Skeletal muscle cell (primary cell): ENCODE results near the gene TBC1D24.
A peak's percentile ranks its signal among the peaks of the same experiment; 100 is the strongest.

ENCODE experiments used
- DNase-seq: peaks from one replicate; pipeline ENCODE4 v3.0.0-alpha.2; 2010; ENCODE audit warnings: low read depth
- H3K4me3 ChIP-seq: 2 replicates; pipeline ENCODE4 v1.5.1; 2011; ENCODE audit warnings: low read depth, mild to moderate bottlenecking, control low read depth, low read length, moderate library complexity

Gene TBC1D24

DNA sequence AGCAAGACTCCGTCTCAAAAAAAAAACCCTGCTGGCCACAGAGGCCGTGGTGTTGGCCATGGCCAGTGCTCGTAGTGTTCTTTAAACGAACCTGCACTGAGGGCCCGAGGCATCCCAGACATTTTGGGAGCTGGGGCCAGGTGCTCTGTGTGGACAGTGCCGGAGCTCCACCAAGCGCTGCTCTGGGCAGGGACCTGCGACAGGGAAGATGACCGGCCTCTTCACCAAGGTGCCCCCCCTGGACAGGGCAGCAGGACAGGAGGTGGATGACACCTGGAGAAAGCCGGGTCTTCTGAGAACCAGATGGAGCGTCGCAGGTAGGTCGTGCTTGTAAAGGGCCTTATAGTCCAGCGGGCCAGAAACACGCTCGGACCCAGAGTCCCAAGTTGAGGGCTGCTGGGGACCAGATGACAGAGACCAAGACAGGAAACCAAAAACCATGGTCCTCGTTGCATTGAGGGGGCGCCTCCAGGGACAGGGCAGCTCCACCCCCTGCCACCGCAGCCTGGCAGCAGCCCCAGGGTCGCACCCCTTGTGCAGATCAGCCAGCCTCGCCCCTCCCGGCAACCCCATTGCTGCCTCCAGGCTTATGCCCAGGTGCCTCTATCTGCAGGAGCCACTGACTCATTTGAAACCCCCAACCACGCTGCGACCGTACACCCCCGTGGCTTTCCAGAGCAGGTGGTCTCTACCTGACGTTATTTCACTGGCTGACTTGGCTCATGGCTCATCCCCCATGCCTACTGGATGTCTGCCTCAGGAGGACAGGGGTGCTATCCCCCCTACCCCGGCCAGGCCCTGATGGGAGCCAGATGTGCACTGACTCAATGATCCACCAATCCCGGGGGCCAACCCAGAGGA is 8.0 kb upstream of the TBC1D24 start:
- peak overlapping the region; percentile 52 for H3K4me3 ChIP-seq
- no peak for DNase-seq

DNA sequence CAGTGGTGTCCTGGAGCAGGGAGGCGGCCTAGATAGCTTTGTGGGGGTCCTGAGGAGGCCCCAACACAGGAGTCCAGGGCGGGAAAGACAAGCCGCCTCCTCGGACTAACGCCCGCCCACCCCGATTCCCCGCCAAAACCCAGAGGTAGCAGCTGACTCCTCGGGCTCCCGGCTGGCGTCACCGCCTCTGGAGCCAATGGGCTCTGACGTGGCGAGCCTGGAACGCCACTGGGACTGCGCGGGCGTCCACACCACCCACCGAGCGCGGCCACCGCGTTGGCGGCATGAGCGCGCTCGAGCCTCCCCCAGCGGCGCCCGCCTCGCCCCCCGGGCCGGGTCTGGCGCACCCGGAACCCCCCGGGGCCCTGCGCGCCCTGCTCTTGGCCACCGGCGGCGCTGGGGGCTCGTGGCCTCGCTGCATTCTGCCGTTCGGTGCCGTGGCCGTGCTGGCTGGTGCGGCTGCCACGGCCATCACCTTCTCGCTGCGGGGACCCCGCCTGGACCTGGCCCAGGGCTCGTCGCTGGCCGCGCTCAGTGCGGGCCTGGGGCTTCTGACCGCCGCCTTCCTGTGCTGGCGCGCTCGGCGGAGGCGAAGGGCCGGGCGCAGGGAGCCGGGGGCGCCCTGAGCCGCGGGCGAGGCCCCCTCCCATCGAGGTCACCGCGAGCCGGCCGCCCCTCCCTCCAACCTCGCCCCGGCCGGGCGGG is 7.2 kb upstream of the TBC1D24 start:
- DNase-seq: peak; percentile 25
- peak overlapping the region; percentile 52 for H3K4me3 ChIP-seq

DNA sequence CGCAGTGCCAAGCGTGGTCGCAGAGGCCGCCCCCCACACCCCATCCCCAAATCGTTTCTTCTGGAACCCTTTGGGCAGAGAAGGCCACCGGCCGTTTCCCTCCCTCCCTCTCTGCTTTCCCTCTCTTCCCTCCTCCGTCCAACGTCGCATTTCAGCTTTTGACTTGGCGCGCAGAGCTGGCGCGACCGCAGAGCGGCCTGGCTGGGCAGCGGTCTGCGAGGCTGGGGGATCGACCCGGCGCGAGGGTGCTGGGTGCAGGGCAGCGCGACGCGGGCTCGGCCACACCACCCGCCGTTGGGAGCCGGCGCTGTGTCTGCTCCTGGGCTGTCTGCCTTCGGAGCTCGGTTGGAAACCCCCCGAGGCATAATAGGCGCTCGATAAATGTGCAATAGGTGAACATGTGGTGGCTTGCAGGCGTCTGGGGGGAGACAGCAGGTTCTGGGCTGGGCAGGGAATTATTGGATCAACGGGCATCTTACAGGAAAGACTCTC is 6.6 kb upstream of the TBC1D24 start:
- peak overlapping the region; percentile 52 for H3K4me3 ChIP-seq
- DNase-seq: no peak

DNA sequence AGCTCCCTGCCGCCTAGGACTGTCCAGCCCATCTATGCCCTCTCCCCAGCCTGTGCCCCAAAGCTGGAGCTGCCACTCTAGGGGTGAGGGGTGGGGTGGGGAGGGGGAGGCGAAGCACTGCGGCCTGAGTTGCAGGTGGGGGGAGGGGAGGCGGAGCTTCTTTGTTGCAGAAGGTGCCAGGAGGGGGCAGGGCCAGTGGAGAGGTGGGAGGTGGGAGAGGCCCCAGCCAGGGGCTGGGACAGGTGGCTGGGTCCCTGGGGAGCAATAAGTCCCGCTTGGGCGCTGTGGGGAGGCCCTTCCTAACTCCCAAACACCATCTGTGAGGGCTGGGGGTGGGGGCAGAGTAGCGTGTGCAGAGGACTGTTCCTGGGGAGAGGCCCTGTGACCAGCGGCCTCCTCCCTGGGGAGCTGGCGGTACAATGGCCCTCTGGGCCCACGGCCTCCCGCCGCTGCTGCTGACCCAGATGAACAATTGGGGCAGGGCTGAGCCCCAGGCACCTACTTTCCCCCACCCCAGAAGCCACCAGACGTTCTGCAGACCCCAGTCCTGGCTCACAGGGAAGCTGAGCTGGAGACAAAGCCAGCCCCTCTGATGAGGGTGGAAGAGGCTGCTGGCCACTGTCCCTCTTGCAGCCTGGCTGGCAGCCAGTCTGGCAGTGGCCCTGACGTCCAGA is 6.1 kb upstream of the TBC1D24 start:
- DNase-seq: no peak
- H3K4me3 ChIP-seq: peak overlapping the region; percentile 52

DNA sequence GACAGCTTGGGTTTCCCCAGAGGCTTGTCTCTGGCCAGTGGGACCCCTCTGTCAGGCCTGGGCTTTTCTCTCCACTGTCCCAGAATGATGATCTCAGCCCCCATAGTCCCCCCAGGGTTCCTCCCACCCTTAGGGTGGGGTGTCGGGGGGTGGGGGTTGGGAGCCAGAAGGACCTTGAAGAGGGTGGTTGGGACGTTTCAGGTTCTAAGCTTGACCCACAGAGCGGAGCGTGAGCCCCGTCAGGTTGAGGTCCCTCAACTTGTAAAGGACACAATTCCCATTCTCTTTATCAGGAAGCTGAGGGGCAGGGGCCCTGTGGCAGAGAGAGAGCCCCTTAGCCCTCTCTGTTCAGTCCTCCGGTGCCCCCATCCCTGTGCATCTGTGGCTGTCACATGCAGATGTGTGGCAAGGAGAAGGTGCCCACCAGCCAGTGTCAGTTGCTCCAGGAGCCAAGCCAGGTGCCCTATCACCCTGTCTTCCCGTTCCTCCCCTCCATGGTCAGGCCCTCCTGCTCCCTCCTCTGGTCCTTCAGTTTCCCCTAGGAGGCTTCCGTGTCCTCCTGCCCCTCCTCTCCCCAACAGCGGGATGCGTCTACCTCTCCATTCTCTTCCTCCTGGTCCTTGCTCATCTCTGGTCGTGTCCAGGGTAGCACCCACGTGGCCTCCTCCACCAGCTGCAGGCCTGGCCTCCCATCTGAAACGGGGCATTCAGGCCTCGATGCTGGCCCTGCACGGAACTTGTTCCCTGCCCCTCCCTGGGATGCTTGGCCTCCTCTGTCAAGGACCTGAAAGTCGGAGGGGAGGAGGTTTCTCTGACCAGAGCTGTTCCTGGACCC is 5.3 kb upstream of the TBC1D24 start:
- no peak for DNase-seq
- no peak overlapping the region for H3K4me3 ChIP-seq

DNA sequence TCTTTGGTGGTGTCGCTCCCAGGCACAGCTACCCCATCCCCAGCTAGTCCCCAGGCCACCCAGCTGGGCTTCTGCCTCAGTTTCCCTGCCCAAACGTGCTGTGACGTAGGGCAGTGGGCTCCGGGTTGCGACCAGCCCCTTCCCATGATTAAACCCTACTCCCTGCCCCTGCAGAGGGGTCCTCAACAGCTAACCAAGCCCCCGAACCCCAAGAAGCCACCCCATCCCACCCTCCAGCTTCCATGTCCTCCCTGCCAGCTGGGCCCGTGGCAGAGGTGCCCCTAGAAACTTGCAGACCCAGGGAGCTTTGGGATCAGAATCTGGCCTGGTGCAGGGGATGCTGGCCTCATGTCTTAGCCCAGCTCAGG is 4.7 kb upstream of the TBC1D24 start:
- no peak overlapping the region for H3K4me3 ChIP-seq
- DNase-seq: no peak

DNA sequence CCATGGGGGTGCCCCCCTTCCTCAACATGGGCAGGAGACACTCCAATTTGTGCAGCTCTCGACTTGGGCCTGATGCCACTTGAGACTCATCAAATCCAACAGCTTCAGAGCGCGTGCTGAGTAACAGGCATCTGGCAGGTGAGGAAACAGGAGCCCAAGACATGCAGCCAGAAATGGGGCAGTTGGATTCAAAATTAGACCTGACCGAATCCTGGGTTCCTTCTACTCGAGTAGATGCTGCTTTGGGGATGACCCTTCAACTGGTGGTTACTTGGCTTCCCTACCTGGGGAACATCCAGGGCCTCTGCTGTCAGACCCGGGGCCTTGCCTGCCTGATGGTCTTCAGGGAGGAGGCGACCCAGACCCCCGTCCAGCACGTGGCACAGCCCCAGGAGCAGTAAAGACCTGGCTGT is 4.3 kb upstream of the TBC1D24 start:
- H3K4me3 ChIP-seq: peak overlapping the region; percentile 29

DNA sequence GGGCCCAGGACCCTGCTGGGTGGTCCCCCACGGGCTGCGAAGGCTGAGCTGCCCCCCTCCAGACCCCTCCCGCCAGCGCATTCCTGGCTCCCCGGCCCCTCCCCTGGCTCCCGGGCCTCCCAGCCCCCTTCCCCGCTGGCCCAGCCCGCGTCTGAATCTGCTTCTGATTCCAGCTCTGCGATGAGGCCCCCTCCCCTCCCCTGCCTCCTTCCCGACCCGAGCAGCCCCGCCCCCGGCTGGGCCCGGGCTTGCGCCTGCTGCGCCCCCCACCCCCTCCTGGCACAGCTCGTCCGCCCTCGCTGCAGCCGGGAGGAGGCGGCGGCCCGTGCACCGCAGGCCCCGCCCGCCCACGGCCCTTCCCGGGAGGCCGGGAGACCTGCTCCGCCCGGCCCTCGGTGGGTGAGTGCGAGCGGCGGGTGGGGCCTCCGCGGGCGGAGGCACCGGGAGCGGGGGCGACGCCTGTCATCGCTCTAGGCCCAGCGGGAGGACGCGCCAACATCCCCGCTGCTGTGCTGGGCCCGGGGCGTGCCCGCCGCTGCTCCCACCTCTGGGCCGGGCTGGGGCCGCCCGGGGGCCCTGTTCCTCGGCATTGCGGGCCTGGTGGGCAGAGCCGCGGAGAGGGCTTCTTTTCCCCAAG is 3.8 kb upstream of the TBC1D24 start, which contains the start of gene NTN3:
Gene NTN3, plus strand, starts transcription at position 282 of the 637 bp plus-strand sequence. CDS start 405 bp downstream, outside the sequence.
- no peak for DNase-seq
- peak within 1 kb of the TSS; percentile 29 for H3K4me3 ChIP-seq

More for the DNA sequence above, 4.3 kb upstream of the TBC1D24 start:
- DNase-seq: no peak

DNA sequence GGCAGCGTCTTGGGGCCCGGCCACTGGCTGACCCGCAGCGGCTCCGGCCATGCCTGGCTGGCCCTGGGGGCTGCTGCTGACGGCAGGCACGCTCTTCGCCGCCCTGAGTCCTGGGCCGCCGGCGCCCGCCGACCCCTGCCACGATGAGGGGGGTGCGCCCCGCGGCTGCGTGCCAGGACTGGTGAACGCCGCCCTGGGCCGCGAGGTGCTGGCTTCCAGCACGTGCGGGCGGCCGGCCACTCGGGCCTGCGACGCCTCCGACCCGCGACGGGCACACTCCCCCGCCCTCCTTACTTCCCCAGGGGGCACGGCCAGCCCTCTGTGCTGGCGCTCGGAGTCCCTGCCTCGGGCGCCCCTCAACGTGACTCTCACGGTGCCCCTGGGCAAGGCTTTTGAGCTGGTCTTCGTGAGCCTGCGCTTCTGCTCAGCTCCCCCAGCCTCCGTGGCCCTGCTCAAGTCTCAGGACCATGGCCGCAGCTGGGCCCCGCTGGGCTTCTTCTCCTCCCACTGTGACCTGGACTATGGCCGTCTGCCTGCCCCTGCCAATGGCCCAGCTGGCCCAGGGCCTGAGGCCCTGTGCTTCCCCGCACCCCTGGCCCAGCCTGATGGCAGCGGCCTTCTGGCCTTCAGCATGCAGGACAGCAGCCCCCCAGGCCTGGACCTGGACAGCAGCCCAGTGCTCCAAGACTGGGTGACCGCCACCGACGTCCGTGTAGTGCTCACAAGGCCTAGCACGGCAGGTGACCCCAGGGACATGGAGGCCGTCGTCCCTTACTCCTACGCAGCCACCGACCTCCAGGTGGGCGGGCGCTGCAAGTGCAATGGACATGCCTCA is 3.1 kb upstream of the TBC1D24 start:
- H3K4me3 ChIP-seq: peak overlapping the region; percentile 29
- DNase-seq: no peak

DNA sequence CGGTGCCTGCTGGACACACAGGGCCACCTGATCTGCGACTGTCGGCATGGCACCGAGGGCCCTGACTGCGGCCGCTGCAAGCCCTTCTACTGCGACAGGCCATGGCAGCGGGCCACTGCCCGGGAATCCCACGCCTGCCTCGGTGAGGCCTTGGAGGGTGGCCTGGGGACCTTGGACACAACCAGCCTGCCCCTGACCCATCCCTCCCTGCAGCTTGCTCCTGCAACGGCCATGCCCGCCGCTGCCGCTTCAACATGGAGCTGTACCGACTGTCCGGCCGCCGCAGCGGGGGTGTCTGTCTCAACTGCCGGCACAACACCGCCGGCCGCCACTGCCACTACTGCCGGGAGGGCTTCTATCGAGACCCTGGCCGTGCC is 2.5 kb upstream of the TBC1D24 start:
- DNase-seq: no peak
- H3K4me3 ChIP-seq: no peak overlapping the region

DNA sequence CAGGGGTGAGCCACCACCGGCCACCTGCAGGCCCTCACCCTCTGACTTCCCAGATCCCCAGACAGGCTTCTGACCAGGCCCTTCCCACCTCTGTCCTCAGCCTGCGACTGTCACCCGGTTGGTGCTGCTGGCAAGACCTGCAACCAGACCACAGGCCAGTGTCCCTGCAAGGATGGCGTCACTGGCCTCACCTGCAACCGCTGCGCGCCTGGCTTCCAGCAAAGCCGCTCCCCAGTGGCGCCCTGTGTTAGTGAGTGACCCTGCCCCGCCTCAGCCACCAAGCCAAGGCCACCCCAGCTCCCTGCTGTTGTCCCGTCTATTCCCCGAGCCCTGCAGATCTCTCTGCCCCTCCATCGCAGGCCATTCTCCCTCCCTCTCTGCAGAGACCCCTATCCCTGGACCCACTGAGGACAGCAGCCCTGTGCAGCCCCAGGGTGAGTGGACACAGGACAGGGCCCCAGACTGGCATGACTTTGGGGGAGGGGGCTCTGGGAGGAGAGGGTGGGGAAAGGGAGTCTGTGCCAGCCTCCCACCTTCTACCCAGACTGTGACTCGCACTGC is 2.0 kb upstream of the TBC1D24 start:
- peak overlapping the region; percentile 84 for H3K4me3 ChIP-seq
- no peak for DNase-seq

DNA sequence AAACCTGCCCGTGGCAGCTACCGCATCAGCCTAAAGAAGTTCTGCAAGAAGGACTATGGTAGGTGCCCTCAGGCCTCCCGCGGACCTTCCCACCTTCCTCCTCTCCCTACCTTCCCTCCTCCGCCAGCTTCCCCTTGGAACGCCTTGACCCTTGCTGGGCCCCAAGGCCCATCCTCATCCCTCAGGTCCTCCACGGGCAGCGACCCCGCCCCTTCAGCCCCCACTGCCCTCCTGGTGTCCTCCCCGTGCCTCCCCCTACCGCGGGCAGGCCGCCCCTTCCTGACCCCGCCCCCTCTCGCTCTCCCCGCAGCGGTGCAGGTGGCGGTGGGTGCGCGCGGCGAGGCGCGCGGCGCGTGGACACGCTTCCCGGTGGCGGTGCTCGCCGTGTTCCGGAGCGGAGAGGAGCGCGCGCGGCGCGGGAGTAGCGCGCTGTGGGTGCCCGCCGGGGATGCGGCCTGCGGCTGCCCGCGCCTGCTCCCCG is 1.4 kb upstream of the TBC1D24 start:
- peak overlapping the region; percentile 84 for H3K4me3 ChIP-seq
- DNase-seq: no peak

DNA sequence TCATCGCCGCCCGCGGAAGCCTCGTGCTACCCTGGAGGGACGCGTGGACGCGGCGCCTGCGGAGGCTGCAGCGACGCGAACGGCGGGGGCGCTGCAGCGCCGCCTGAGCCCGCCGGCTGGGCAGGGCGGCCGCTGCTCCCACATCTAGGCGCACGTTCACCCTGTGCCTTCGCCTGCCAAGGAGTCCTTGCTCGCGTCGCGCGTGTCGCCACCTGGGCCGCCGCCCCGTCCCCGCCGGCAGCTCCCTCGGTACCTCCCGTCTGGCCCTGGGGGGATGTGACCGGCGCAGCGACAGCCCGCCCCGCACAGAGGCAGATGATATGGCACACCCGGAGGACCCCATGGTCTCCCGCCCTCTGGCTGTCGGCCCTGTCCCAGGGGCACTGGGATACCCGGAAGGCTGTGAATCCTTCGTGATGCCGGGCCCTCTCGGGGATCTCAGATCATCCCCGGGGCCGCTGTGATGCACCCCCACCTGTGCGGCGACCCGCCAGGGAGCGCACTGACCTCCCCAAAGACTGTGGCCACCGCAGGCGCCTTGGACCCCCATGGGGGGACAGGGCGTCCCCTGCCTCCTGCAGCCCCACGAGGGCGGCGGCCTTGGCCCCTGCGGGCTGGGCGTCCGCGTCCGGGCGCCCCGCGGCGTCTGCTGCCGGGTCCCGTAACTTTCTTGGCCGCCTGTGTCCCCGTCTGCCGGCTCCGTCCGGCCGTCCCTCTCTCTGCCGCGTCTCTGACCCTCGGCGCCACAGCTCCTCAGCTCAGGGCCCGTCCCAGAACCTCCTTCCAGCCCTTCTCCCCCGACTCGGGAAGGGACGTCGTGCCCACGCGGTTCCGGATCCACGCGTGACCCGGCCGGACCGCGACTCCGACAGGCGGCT is 689 bp upstream of the TBC1D24 start:
- DNase-seq: no peak

DNA sequence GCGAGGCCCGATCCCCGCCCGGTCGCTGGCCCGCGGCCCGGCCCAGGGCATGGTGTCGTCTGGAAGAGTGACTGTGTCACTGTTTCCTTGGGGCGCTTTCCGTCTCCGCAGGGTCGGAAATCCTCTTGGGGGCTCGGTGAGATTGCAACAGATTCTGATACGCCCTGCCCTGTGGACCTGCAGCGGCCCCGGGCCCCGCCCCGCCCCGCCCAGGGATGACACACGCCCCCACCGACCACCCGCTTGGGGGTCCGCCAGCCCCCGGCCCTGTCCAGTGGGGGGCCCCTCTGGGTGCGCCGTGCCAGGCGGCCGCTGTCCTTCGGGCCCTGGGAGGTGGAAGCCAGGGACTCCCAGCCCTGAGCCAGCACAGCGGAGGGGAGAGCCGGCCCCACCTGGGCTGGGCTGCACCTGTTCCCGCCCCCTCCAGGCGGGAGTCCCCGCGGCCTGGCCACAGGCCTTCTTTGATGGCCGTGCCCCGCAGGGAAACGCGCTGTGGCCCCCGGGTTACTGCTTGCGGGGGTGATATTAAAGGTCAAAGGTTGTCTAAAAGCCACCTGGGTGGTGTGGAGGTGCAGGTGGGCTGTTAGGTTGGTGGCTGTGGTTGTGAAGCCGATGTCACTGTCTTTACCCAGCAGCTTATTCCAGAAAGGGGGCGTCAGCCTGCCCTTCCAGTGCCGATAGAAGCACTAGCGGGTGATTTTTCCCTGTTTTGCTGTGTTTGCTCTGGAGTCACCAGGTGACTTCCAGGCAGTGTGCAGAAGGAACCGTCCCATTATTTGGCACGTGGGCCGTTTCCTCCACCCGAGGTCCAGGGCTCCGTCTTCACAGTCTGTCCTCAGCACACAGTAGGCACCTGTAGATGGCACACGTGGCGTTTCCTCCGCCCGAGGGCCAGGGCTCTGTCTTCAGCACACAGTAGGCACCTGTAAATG is 752 bp downstream of the TBC1D24 start:
- peak overlapping the region; percentile 67 for H3K4me3 ChIP-seq
- no peak for DNase-seq

More for the DNA sequence above, 689 bp upstream of the TBC1D24 start:
- peak overlapping the region; percentile 84 for H3K4me3 ChIP-seq

DNA sequence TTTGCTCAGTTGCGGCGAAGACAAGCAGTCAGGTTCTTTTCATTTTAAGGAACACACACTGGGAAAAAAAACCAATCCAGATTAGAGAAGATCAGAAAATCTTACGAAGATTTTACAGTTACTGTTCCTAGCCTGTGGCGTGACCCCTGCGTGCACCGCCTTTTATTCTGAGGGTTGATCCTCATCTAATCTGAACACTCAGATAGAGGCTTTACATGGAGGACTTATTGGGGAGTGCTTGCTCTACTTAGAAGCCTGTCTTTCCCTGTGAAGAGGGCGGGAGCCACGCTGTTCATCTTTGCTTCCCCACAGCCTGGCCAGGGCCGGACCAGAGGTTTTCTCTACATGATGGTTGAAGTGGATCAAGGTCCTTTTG is 1.4 kb downstream of the TBC1D24 start:
- no peak overlapping the region for H3K4me3 ChIP-seq
- no peak for DNase-seq

DNA sequence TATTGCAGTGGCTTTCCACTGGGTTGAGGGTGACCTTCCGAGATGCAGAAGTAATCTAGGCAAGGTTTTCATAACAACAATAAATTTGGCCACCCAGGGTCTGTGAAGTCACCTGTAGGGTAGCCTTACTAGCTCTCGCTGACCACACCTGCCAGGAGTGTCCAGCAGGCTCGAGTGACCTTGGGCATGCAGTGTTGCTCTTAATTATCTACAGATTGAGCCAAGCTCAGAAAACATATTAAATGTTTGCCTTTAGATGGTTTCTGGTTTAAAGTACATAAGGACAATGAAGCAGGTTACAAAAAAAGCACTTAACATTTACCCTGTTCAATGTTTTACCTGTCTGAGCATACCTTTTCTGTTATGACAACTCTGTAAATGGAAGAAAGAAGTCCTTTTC is 1.8 kb downstream of the TBC1D24 start:
- DNase-seq: no peak
- H3K4me3 ChIP-seq: no peak overlapping the region
